ENCODE results near the gene NDST3. TPM values are rescaled to one million over a fixed set of nuclear protein-coding genes. Genes with fewer than 3 reads are reported as not detected.
A peak's percentile ranks its signal among the peaks of the same experiment; 100 is the strongest.

Gene NDST3
- total RNA-seq, 2 experiments from 2014 or later, result not detected

DNA sequence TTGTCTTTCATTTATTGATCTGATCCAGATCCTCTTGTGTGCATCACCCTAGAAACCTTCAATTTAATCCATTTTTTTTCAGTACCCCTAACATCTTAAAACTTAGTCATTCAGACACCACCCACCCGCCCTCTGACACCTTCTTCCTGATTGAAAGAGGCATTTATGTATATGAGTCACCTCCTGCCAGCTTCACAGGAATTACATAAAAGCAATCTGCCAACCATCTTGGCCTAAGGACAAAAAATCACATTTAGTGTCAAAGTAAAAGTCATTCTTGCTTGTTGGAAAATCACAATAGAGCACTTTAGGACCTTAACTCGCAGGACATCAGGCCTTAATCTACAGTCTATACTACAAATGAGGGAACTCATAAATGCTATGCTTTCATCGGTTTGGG is 52.1 kb downstream of the NDST3 start:
- Mint-ChIP-seq H3K36me3 (ENCODE audit: low read depth) (no peaks in the 10 kb centered on the region), H3K4me3 (no peak overlapping the region), H3K4me1 (ENCODE audit: low read depth) (peaks cover 7% of the 10 kb centered on the region), H3K27ac (no peak overlapping the region), H3K9me3 (no peaks in the 10 kb centered on the region), H3K27me3 (no peaks in the 10 kb centered on the region)
- TF ChIP-seq, protein P1, sequence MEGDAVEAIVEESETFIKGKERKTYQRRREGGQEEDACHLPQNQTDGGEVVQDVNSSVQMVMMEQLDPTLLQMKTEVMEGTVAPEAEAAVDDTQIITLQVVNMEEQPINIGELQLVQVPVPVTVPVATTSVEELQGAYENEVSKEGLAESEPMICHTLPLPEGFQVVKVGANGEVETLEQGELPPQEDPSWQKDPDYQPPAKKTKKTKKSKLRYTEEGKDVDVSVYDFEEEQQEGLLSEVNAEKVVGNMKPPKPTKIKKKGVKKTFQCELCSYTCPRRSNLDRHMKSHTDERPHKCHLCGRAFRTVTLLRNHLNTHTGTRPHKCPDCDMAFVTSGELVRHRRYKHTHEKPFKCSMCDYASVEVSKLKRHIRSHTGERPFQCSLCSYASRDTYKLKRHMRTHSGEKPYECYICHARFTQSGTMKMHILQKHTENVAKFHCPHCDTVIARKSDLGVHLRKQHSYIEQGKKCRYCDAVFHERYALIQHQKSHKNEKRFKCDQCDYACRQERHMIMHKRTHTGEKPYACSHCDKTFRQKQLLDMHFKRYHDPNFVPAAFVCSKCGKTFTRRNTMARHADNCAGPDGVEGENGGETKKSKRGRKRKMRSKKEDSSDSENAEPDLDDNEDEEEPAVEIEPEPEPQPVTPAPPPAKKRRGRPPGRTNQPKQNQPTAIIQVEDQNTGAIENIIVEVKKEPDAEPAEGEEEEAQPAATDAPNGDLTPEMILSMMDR (IDR thresholded peaks at IDR 0.05), result no peak
- intact Hi-C loops (cut with micrococcal nuclease), result loop anchor here (10.0 kb wide), 1 partner anchor 178 kb away; no protein-coding TSS in a partner anchor
- ATAC-seq (peak; percentile 77), DNase-seq (peak; percentile 77)
- ChIA-PET CTCF (interaction anchor here (0.8 kb wide), 1 partner anchor 10 kb away, joined by 3 read pairs; no protein-coding TSS in a partner anchor), POLR2A (no interaction called here)

DNA sequence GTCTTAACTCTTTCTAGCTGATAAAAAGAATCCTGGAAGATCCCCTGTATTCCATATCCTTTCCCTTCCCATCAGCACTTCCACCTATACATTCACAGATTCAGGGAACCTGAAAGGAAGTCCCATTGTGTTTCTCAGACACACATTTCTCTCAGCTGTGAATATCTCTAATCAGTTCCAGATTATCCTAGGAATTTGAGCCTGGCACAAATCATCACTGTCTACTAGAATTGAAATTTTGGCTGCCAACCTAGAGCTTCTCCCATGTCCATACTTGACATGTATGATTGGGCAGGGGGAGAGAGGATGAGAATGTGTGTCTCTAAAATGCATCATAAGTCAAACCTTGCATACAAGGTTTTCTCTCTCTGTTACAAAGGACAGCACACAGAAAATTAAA is 53.1 kb downstream of the NDST3 start:
- H3K27me3 Mint-ChIP-seq, result no peaks in the 10 kb centered on the region
- H3K27ac Mint-ChIP-seq, result no peak overlapping the region
- DNase-seq (no peak), ATAC-seq (no peak)
- TF ChIP-seq, protein P1 (IDR thresholded peaks at IDR 0.05), result no peak
- CTCF ChIA-PET, result interaction anchor here (1.7 kb wide), 1 partner anchor 11 kb away, joined by 4 read pairs; no protein-coding TSS in a partner anchor
- H3K4me1 Mint-ChIP-seq (ENCODE audit: low read depth), result peaks cover 7% of the 10 kb centered on the region
- H3K4me3 Mint-ChIP-seq, result no peak overlapping the region
- no peaks in the 10 kb centered on the region for H3K36me3 Mint-ChIP-seq (ENCODE audit: low read depth)
- no peaks in the 10 kb centered on the region for H3K9me3 Mint-ChIP-seq
- intact Hi-C loops (cut with micrococcal nuclease), result loop anchor here (10.0 kb wide), 1 partner anchor 177 kb away; no protein-coding TSS in a partner anchor
- POLR2A ChIA-PET, result no interaction called here

DNA sequence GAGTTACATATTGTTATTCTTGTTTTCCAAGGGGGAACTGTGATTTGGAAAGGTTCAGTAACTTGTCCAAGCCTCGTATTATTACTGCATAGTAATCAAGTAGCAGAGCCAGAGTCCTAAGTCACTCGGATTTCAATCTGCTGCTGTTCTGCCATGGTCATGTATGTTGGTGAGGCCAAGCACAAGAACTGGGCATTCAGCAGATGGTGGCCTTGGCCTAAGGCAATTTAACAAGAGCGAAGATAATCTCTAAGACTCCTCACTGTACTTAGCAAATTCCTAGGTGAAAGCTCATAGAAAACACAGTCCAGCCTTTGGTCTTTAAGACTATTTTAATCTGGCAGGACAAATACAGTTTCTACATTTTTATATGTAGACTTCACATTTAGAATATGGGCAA is 64.8 kb downstream of the NDST3 start:
- no peak overlapping the region for H3K4me3 Mint-ChIP-seq
- intact Hi-C loops (cut with micrococcal nuclease), result no loop called here
- H3K36me3 Mint-ChIP-seq (ENCODE audit: low read depth), result no peaks in the 10 kb centered on the region
- no peaks in the 10 kb centered on the region for H3K4me1 Mint-ChIP-seq (ENCODE audit: low read depth)
- no peaks in the 10 kb centered on the region for H3K9me3 Mint-ChIP-seq
- no peak overlapping the region for H3K27ac Mint-ChIP-seq
- CTCF ChIA-PET, result interaction anchor here (0.7 kb wide), 1 partner anchor 118 kb away, joined by 3 read pairs; no protein-coding TSS in a partner anchor
- POLR2A ChIA-PET, result no interaction called here
- no peaks in the 10 kb centered on the region for H3K27me3 Mint-ChIP-seq
- ATAC-seq, result no peak
- TF ChIP-seq, protein P1 (IDR thresholded peaks at IDR 0.05), result no peak
- no peak for DNase-seq

DNA sequence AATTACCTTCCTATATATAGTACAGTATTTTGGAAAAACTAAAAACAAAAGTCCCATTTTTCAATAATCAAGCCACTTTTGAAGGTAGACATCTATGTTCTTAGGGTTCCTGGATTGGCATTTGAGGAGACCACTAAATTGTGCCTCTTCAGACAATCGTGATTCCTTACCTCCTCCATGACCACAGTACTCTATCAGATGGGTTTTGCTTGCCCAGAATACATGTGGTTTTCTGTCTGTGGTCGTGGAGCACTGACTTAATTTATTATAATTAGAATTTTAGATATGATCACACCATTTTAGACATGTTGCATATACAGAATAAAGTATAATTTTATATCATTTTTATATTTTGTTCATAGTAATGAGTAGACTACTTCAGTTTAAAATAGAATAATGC is 67.9 kb downstream of the NDST3 start:
- DNase-seq, result no peak
- Mint-ChIP-seq H3K27me3 (no peaks in the 10 kb centered on the region), H3K9me3 (no peaks in the 10 kb centered on the region), H3K27ac (no peak overlapping the region), H3K4me3 (no peak overlapping the region), H3K4me1 (ENCODE audit: low read depth) (no peaks in the 10 kb centered on the region), H3K36me3 (ENCODE audit: low read depth) (no peaks in the 10 kb centered on the region)
- CTCF ChIA-PET, result no interaction called here
- POLR2A ChIA-PET, result no interaction called here
- TF ChIP-seq, protein P1 (IDR thresholded peaks at IDR 0.05), result no peak
- intact Hi-C loops (cut with micrococcal nuclease), result no loop called here
- no peak for ATAC-seq

DNA sequence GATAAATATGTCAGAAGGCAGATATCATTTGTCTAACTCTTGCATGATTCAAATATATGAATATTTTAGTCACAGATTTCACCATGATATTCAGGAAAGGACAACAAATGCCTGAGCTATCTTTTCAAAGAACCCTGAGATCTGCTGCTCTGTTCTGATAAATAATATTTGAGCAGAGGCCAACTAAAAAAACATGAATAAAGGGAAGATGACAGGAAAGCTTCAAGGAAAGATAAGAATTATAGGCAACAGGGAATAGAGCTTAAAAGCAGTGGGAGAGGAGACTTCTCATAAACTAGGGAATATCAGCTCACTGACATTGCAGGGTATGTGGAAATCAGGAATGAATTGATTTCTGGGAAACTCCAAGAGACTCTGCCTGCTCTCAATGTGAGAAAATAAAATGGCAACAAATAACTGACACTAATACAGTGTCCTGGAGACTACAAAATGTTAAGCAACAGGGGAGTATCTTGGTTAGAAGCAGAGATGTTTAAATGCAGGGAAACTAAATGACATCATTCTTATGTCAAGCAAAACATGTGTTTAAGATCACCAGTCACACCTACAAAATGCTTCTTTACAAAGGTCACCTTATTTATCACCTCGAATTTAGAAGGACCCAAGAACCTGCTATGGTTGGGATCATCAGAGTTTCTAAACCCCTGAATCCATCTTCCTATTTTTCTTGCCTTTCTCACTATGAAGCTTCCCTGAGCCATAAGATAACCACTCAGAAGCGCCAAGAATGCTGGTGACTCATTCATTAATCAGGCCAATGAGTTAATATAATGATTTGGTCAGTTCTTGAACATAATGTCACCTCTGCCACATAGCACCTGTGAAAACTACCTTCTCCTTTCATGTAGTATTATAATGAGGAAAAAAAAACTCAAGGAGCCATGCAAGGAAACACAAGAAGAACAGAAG is 78.1 kb downstream of the NDST3 start:
- ChIA-PET POLR2A (no interaction called here), CTCF (no interaction called here)
- Mint-ChIP-seq H3K36me3 (ENCODE audit: low read depth) (no peaks in the 10 kb centered on the region), H3K27ac (no peak overlapping the region), H3K27me3 (no peaks in the 10 kb centered on the region), H3K4me1 (ENCODE audit: low read depth) (peaks cover 7% of the 10 kb centered on the region), H3K9me3 (peaks cover 2% of the 10 kb centered on the region), H3K4me3 (no peak overlapping the region)
- no peak for ATAC-seq
- TF ChIP-seq, protein P1 (IDR thresholded peaks at IDR 0.05), result no peak
- intact Hi-C loops (cut with micrococcal nuclease), result no loop called here
- DNase-seq, result no peak

Measured in activated CD8-positive, alpha-beta T cell treated with anti-CD3 and anti-CD28 coated beads for 36 hours (primary cell).